Measurements from ENCODE around the gene FOXK1. TPM values are rescaled to one million over a fixed set of nuclear protein-coding genes. Genes with fewer than 3 reads are reported as not detected.

FOXK1 gene
- total and polyA plus RNA-seq, 7 donors: 1.8 to 47.1 (median 17.1) TPM

GRCh38 chr7:4817178-4817901 is 135.2 kb downstream of the FOXK1 start:
- H3K27me3 ChIP-seq: no peaks in the 10 kb centered on the region
- intact Hi-C loops (cut with DNase I): no loop called here
- no peak overlapping the region for H3K27ac ChIP-seq
- TF ChIP-seq CTCF (IDR thresholded peaks at IDR 0.05): no peak
- TF ChIP-seq POLR2A (IDR thresholded peaks at IDR 0.05): no peak
- no peak for TF ChIP-seq EP300 (IDR thresholded peaks at IDR 0.05)
- TF ChIP-seq POLR2AphosphoS5 (IDR thresholded peaks at IDR 0.05): no peak
- no peaks in the 10 kb centered on the region for H3K4me1 ChIP-seq
- no peaks in the 10 kb centered on the region for H3K9me3 ChIP-seq
- WGBS, 2 donors: 89 to 92% methylated on average over 38 of the region's 38 CpGs
- DNase-seq: no peak
- H3K4me3 ChIP-seq: no peak overlapping the region
- peaks cover 0 to 15% (median 0%) of the 10 kb centered on the region in 4 donors for H3K36me3 ChIP-seq

DNA sequence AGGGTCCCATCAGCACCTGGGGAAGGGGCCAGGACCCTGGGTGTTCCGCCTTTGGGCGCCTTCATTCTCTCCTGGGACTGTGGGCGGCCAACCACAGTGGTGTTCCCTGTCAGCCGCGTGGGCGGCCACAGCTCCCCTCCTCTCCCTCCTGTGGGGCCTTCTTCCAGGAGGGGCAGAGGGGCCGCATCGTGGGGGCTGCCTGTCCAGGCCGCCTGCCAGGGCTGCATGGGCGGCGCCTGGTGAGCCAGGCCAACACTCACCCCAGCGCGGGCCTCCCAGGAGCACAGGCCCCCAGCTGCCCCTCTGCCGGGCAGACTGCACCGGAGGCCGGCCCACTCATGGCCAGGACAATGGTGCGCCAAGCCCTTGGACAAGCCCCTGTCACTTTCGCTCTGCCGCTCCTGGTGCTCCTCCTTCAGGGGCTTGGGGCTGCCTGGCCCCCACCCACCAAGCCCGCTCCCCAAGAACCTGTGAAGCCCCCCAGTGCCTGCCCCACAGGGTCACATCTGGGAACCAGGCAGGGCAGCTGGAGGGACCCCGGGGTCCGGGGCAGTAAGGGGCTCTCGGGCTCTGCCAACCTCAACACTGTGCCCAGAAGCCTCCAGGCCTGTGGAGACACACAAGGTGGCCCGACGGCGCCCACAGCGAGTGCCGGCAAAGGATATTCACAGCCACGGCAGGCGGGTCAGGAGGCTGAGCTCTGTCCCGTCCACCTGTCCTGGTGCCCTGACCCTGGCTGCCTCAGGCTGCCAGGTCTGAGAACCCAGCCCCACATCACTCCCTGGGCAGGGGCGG is 136.1 kb downstream of the FOXK1 start:
- DNase-seq: no peak
- Histone ChIP-seq H3K9me3 (no peaks in the 10 kb centered on the region), H3K27ac (no peak overlapping the region), H3K4me3 (no peak overlapping the region), H3K36me3 (peaks cover 0 to 11% (median 0%) of the 10 kb centered on the region in 4 donors), H3K27me3 (no peaks in the 10 kb centered on the region), H3K4me1 (no peaks in the 10 kb centered on the region)
- intact Hi-C loops (cut with DNase I): no loop called here
- TF ChIP-seq CTCF (IDR thresholded peaks at IDR 0.05) (no peak), POLR2A (IDR thresholded peaks at IDR 0.05) (no peak), EP300 (IDR thresholded peaks at IDR 0.05) (no peak), POLR2AphosphoS5 (IDR thresholded peaks at IDR 0.05) (no peak)
- 85% methylated on average over 32 of the region's 32 CpGs for WGBS, 2 donors

GRCh38 chr7:4819560-4820404 is 137.7 kb downstream of the FOXK1 start:
- Histone ChIP-seq H3K27ac (peak overlapping the region in 1 of 4 donors; percentile 17), H3K4me1 (no peaks in the 10 kb centered on the region), H3K9me3 (no peaks in the 10 kb centered on the region), H3K4me3 (no peak overlapping the region), H3K27me3 (no peaks in the 10 kb centered on the region), H3K36me3 (no peaks in the 10 kb centered on the region)
- 64 to 70% methylated on average over 39 of the region's 39 CpGs for WGBS, 2 donors
- DNase-seq: peak; percentile 63
- no peak for TF ChIP-seq POLR2A (IDR thresholded peaks at IDR 0.05)
- TF ChIP-seq EP300 (IDR thresholded peaks at IDR 0.05): no peak
- no peak for TF ChIP-seq POLR2AphosphoS5 (IDR thresholded peaks at IDR 0.05)
- TF ChIP-seq CTCF (IDR thresholded peaks at IDR 0.05): no peak
- intact Hi-C loops (cut with DNase I): no loop called here

DNA sequence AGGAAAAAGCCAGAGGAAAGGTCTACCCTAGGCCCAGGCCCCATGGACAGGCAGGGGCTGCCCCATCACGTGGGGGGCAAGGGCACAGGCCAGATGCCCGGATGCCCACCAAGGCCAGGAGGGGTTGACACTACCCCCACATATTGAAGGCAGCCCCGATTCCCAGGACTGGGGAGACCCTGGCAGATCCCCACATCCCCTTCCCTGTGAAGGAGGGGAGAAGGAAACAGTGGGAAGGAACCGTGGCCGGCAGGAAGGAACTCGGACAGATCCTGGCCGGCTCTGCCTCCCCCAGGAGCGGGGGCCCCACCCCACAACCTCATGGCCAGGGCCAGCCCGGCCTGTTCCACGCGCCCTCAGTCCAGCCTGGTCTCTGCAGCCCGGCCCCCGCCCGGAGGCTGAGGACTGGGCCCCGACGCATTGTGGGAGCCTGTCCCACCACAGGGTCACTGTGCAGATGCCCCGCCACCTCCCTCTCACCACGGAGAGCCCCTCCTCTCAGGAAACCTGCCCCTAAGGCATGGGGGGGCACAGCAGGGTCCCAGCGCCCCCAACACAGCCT is 138.4 kb downstream of the FOXK1 start:
- WGBS, 2 donors: 72 to 78% methylated on average over 19 of the region's 19 CpGs

More for the DNA sequence above, 138.4 kb downstream of the FOXK1 start:
- peak overlapping the region in 1 of 4 donors; percentile 17 for H3K27ac ChIP-seq
- H3K4me3 ChIP-seq: no peak overlapping the region
- DNase-seq: no peak
- no peaks in the 10 kb centered on the region for H3K27me3 ChIP-seq
- TF ChIP-seq CTCF (IDR thresholded peaks at IDR 0.05) (no peak), EP300 (IDR thresholded peaks at IDR 0.05) (no peak), POLR2A (IDR thresholded peaks at IDR 0.05) (no peak), POLR2AphosphoS5 (IDR thresholded peaks at IDR 0.05) (no peak)
- no peaks in the 10 kb centered on the region for H3K9me3 ChIP-seq
- H3K4me1 ChIP-seq: no peaks in the 10 kb centered on the region
- intact Hi-C loops (cut with DNase I): no loop called here
- no peaks in the 10 kb centered on the region for H3K36me3 ChIP-seq

Data from sigmoid colon (tissue), 7 donors.